GM12875 (cell line): ENCODE data around the gene SLC5A9.

ENCODE experiments used
- H3K4me3 ChIP-seq: one replicate; pipeline ENCODE4 v1.5.1; 2011; ENCODE audit warnings: low read depth, low read length, control low read depth
- CTCF ChIP-seq: IDR thresholded peaks from 2 replicates; pipeline ENCODE4 v1.5.1; 2011; ENCODE audit warnings: low read depth, mild to moderate bottlenecking, control low read depth, inconsistent platforms, low read length, moderate library complexity, borderline replicate concordance; ENCODE audit not compliant: insufficient read depth

Gene SLC5A9

GRCh38 chr1:48214820-48215219, 7.7 kb upstream of the SLC5A9 start:
- no peak for TF ChIP-seq CTCF
- H3K4me3 ChIP-seq, result no peak overlapping the region

GRCh38 chr1:48215222-48215621, 7.3 kb upstream of the SLC5A9 start:
- TF ChIP-seq CTCF, result no peak

GRCh38 chr1:48215889-48216288, 6.6 kb upstream of the SLC5A9 start:
- no peak for TF ChIP-seq CTCF
- H3K4me3 ChIP-seq, result no peak overlapping the region

More at GRCh38 chr1:48215222-48215621, 7.3 kb upstream of the SLC5A9 start:
- no peak overlapping the region for H3K4me3 ChIP-seq

GRCh38 chr1:48216313-48216712, 6.2 kb upstream of the SLC5A9 start:
- H3K4me3 ChIP-seq, result no peak overlapping the region
- no peak for TF ChIP-seq CTCF

GRCh38 chr1:48216941-48217340, 5.6 kb upstream of the SLC5A9 start:
- no peak overlapping the region for H3K4me3 ChIP-seq
- peak; percentile 5; the same call in 1 of the 2 replicates for TF ChIP-seq CTCF

GRCh38 chr1:48217856-48218255, 4.7 kb upstream of the SLC5A9 start:
- no peak for TF ChIP-seq CTCF
- no peak overlapping the region for H3K4me3 ChIP-seq

- no peak overlapping the region for H3K4me3 ChIP-seq
- TF ChIP-seq CTCF, result no peak
Observed at GRCh38 chr1:48219803-48220202, 2.7 kb upstream of the SLC5A9 start.
